Hepatocyte (in vitro differentiated cells): ENCODE results near the gene NPIPB2. TPM values are rescaled to one million over a fixed set of nuclear protein-coding genes. Genes with fewer than 3 reads are reported as not detected.
"Not testable (repeated sequence)": the region's sequence is repeated elsewhere in the genome, so short reads cannot be mapped to it uniquely, and the experiment has no call there.

ENCODE experiments used
- DNase-seq: peaks from one replicate; pipeline ENCODE4 v3.0.0-alpha.2; 2016; ENCODE audit warnings: low spot score
- H2AFZ ChIP-seq: fragments of 200-600 bp; sonication (generic); 2 replicates; pipeline ENCODE4 v1.6.0; 2016; ENCODE audit warnings: antibody characterized with exemption, mild to moderate bottlenecking
- H3K27ac ChIP-seq: fragments of 200-600 bp; sonication (generic); 2 replicates; pipeline ENCODE4 v1.5.1; 2016; ENCODE audit warnings: mild to moderate bottlenecking
- H3K27me3 ChIP-seq: fragments of 200-600 bp; sonication (generic); 2 replicates; pipeline ENCODE4 v1.6.1; 2016
- H3K36me3 ChIP-seq: fragments of 200-600 bp; sonication (generic); replicated peaks from 2 replicates; pipeline ENCODE4 v1.5.1; 2016; ENCODE audit warnings: low read depth; ENCODE audit not compliant: insufficient read depth
- H3K4me1 ChIP-seq: fragments of 200-600 bp; sonication (generic); 2 replicates; pipeline ENCODE4 v1.5.1; 2016; ENCODE audit warnings: mild to moderate bottlenecking, moderate library complexity; ENCODE audit not compliant: insufficient read depth
- H3K4me2 ChIP-seq: fragments of 200-600 bp; sonication (generic); 2 replicates; pipeline ENCODE4 v1.6.0; 2016
- H3K4me3 ChIP-seq: fragments of 200-600 bp; sonication (generic); 2 replicates; pipeline ENCODE4 v1.5.1; 2016; ENCODE audit warnings: mild to moderate bottlenecking
- H3K79me2 ChIP-seq: fragments of 200-600 bp; sonication (generic); 2 replicates; pipeline ENCODE4 v1.6.0; 2017; ENCODE audit warnings: mild to moderate bottlenecking
- H3K9me2 ChIP-seq: fragments of 200-600 bp; sonication (generic); replicated peaks from 2 replicates; pipeline ENCODE4 v1.6.0; 2017; ENCODE audit warnings: mild to moderate bottlenecking; ENCODE audit not compliant: insufficient read depth
- H3K9me3 ChIP-seq: fragments of 200-600 bp; sonication (generic); 2 replicates; pipeline ENCODE4 v1.5.1; 2016; ENCODE audit warnings: low read depth, mild to moderate bottlenecking
- H4K20me1 ChIP-seq: fragments of 200-600 bp; sonication (generic); 2 replicates; pipeline ENCODE4 v1.6.0; 2016; ENCODE audit warnings: mild to moderate bottlenecking; ENCODE audit not compliant: insufficient read depth, poor library complexity, severe bottlenecking
- CTCF ChIP-seq: fragments of 200-600 bp; sonication (generic); IDR thresholded peaks from 2 replicates; pipeline ENCODE4 v1.5.1; 2016; ENCODE audit warnings: antibody characterized with exemption, mild to moderate bottlenecking; ENCODE audit not compliant: poor library complexity
- EZH2 ChIP-seq: fragments of 200-600 bp; sonication (generic); IDR thresholded peaks from 2 replicates; pipeline ENCODE4 v1.6.1; 2016; ENCODE audit warnings: antibody characterized with exemption, mild to moderate bottlenecking, borderline replicate concordance
- EZH2phosphoT487 ChIP-seq: fragments of 200-600 bp; sonication (generic); IDR thresholded peaks from one replicate; pipeline ENCODE4 v1.6.1; 2018; ENCODE audit warnings: antibody characterized with exemption, mild to moderate bottlenecking, low read depth, moderate library complexity; ENCODE audit not compliant: unreplicated experiment, severe bottlenecking
- WGBS: methylation state at CpG from one replicate; pipeline ENCODE4 v1.1.6; 2016; ENCODE audit warnings: low lambda C conversion rate; ENCODE audit errors: missing lambda C conversion rate; 5-methylcytosine and 5-hydroxymethylcytosine counted together
- polyA plus RNA-seq: library from polyadenylated mRNA; unstranded; fragments of >200 nt; fragmentation: Nextera tagmentation; extraction: Ambion mirVana; gene quantifications from 2 replicates; pipeline ENCODE4 v1.2.1, GENCODE V29; 2016
- total RNA-seq: library from RNA; depleted of rRNA; stranded (reverse); fragments of >200 nt; gene quantifications from 2 replicates; pipeline ENCODE4 v1.2.3, GENCODE V29; 2014

The NPIPB2 gene
- total RNA-seq (5.5 and 5.8 TPM in 2 replicates), polyA plus RNA-seq (12.2 and 15.4 TPM in 2 replicates)

- H2AFZ ChIP-seq, H3K4me3 ChIP-seq, H3K36me3 ChIP-seq, H3K4me2 ChIP-seq, H3K9me2 ChIP-seq, DNase-seq, H3K27ac ChIP-seq, H3K79me2 ChIP-seq, H3K4me1 ChIP-seq, H4K20me1 ChIP-seq, H3K27me3 ChIP-seq, H3K9me3 ChIP-seq: not testable (repeated sequence)
- 90% methylated on average over 4 of the region's 4 CpGs for WGBS
These were observed at the start of gene NPIPB2 for GRCh38 chr16:11941945-11942344. NPIPB2 (minus strand) TSS chr16:11942045; CDS start chr16:11942045, 0 bp downstream.

- DNase-seq: no peak
- H4K20me1 ChIP-seq: no peaks in the 10 kb centered on the region
- TF ChIP-seq EZH2 (no peak), EZH2phosphoT487 (no peak), CTCF (no peak)
- H3K4me3 ChIP-seq: no peak overlapping the region
- H3K4me1 ChIP-seq: no peaks in the 10 kb centered on the region
- no peak overlapping the region for H3K4me2 ChIP-seq
- peaks cover 5% of the 10 kb centered on the region for H3K79me2 ChIP-seq
- WGBS: 91% methylated on average over 11 of the region's 11 CpGs
- H3K27me3 ChIP-seq: no peaks in the 10 kb centered on the region
- H3K27ac ChIP-seq: no peak overlapping the region
- H2AFZ ChIP-seq: no peak overlapping the region
- H3K36me3 ChIP-seq: no peaks in the 10 kb centered on the region
- no peaks in the 10 kb centered on the region for H3K9me2 ChIP-seq
- no peaks in the 10 kb centered on the region for H3K9me3 ChIP-seq
These were observed 49.0 kb upstream of the NPIPB2 start for GRCh38 chr16:11990702-11991390.

- no peak for TF ChIP-seq CTCF
- TF ChIP-seq EZH2: no peak
- no peak for TF ChIP-seq EZH2phosphoT487
- no peak overlapping the region for H3K4me2 ChIP-seq
- H2AFZ ChIP-seq: no peak overlapping the region
- H3K9me2 ChIP-seq: no peaks in the 10 kb centered on the region
- no peaks in the 10 kb centered on the region for H3K4me1 ChIP-seq
- no peak for DNase-seq
- no peak overlapping the region for H3K27ac ChIP-seq
- no peak overlapping the region for H3K4me3 ChIP-seq
- peaks cover 18% of the 10 kb centered on the region for H3K79me2 ChIP-seq
- WGBS: 72% methylated on average over 4 of the region's 5 CpGs
- no peaks in the 10 kb centered on the region for H4K20me1 ChIP-seq
- H3K9me3 ChIP-seq: no peaks in the 10 kb centered on the region
- H3K36me3 ChIP-seq: no peaks in the 10 kb centered on the region
- no peaks in the 10 kb centered on the region for H3K27me3 ChIP-seq
These were observed 46.6 kb upstream of the NPIPB2 start for GRCh38 chr16:11988258-11988978.

DNA sequence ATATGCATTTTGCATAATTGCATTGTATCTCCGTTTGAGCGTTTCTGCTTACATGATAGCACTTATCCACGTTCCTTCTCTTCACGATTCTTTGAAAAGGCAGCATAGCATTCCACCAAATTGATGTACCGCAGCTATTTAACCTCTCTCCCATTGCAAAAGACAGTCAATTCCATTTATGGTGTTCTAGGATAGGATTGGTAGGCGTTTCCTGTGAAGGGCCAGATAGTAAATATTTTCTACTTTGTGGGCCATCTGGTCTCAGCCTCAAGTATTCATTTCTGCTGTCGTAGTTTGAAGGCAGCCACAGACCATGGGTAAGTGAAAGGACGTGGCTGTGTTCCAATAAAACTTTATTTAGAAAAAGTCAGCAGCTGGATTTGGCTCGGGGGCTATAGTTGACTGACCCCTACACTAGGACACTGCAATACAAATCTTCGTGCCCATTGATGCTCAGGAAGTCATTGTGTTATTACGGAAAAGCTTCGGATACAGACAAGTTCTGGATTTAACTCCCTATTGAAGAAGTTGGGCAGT, 44.7 kb upstream of the NPIPB2 start:
- H3K4me2 ChIP-seq: no peak overlapping the region
- WGBS: 89% methylated on average over 12 of the region's 12 CpGs
- no peak overlapping the region for H3K27ac ChIP-seq
- H3K9me3 ChIP-seq: no peaks in the 10 kb centered on the region
- H3K9me2 ChIP-seq: no peaks in the 10 kb centered on the region
- H3K27me3 ChIP-seq: no peaks in the 10 kb centered on the region
- H3K36me3 ChIP-seq: no peaks in the 10 kb centered on the region
- no peak overlapping the region for H3K4me3 ChIP-seq
- H3K4me1 ChIP-seq: no peaks in the 10 kb centered on the region
- DNase-seq: no peak
- no peak overlapping the region for H2AFZ ChIP-seq
- TF ChIP-seq CTCF: no peak
- no peak for TF ChIP-seq EZH2phosphoT487
- no peak for TF ChIP-seq EZH2
- no peaks in the 10 kb centered on the region for H4K20me1 ChIP-seq
- peaks cover 19% of the 10 kb centered on the region for H3K79me2 ChIP-seq
